K562 (cell line): ENCODE data around the gene MTHFSD. TPM values are rescaled to one million over a fixed set of nuclear protein-coding genes. Genes with fewer than 3 reads are reported as not detected.

ENCODE experiments used
- ATAC-seq: fragments of 200-7000 bp; cut with Tn5 transposase; 3 replicates; pipeline ENCODE4 v1.9.1; 2020; ENCODE audit warnings: moderate library complexity
- BruUV-seq: library from RNA; stranded (reverse); fragments of 400-500 nt; replicated peaks from 2 replicates; lab custom pipeline; 2021; lab: Mats Ljungman, UMichigan
- CTCF ChIA-PET: fragments of 300-600 bp; formaldehyde crosslinking; extraction: SDS; loops from one replicate; lab custom pipeline; 2021; ENCODE audit warnings: low intra/inter-chr PET ratio; lab: Yijun Ruan, JAX
- POLR2A ChIA-PET: fragments of 300-600, 350-650 bp; sonication (Branson Sonifier 250); formaldehyde crosslinking; extraction: SDS; loops from one replicate; lab custom pipeline; 2021; ENCODE audit warnings: antibody characterized with exemption, inconsistent platforms; lab: Yijun Ruan, JAX
- DNase-seq, 4 experiments: peaks; one replicate each; pipeline versions ENCODE4 v3.0.0 to v3.0.0-alpha.2; 2011 to 2018; ENCODE audit warnings: low spot score in 3 of 4, mixed read lengths in 3 of 4; ENCODE audit errors: extremely low read depth in 1 of 4
- FAIRE-seq: peaks from 2 replicates; lab custom pipeline; 2011; peaks lifted over from hg19 to GRCh38; lab: Jason Lieb, UNC
- H2AFZ ChIP-seq: 2 replicates; pipeline ENCODE4 v1.6.0; 2011; ENCODE audit warnings: low read depth, low read length, control low read depth, inconsistent platforms
- H3K27ac ChIP-seq: fragments of 200-600 bp; 3 replicates; pipeline ENCODE4 v1.8.0; 2011; ENCODE audit warnings: low read depth, mild to moderate bottlenecking, control low read depth, inconsistent platforms, low read length, moderate library complexity, mixed read lengths; ENCODE audit errors: extremely low read depth
- H3K27me3 ChIP-seq, 2 experiments: fragments of 300-600 bp in 1 of 2; 2 replicates in 1 of 2; 3 replicates in 1 of 2; pipeline versions ENCODE4 v1.6.0 to v1.8.0; 2011; ENCODE audit warnings: inconsistent platforms in 2 of 2, low read length in 2 of 2, mild to moderate bottlenecking in 1 of 2, mixed read lengths in 1 of 2, moderate library complexity in 1 of 2; ENCODE audit not compliant: control insufficient read depth in 2 of 2, insufficient read depth in 2 of 2
- H3K36me3 ChIP-seq: fragments of 300-600 bp; 3 replicates; pipeline ENCODE4 v1.8.0; 2011; ENCODE audit warnings: mild to moderate bottlenecking, low read length, inconsistent platforms; ENCODE audit not compliant: control insufficient read depth, insufficient read depth
- H3K4me1 ChIP-seq, 2 experiments: fragments of 200-600 bp in 1 of 2; replicated peaks in 1 of 2; 2 replicates in 1 of 2; 3 replicates in 1 of 2; pipeline versions ENCODE4 v1.5.1 to v1.8.0; 2011; ENCODE audit warnings: inconsistent platforms in 2 of 2, low read length in 2 of 2, mild to moderate bottlenecking in 1 of 2, mixed read lengths in 1 of 2, moderate library complexity in 1 of 2; ENCODE audit not compliant: control insufficient read depth in 2 of 2, insufficient read depth in 2 of 2
- H3K4me2 ChIP-seq: 2 replicates; pipeline ENCODE4 v1.6.1; 2011; ENCODE audit warnings: low read length, control low read depth, inconsistent platforms, mixed read lengths; ENCODE audit not compliant: insufficient read depth
- H3K4me3 ChIP-seq: fragments of 200-600 bp; sonication (generic), shearing (Covaris generic); 2 replicates; pipeline ENCODE4 v1.5.1; 2016; ENCODE audit warnings: control low read depth, inconsistent platforms
- H3K79me2 ChIP-seq: fragments of 200-600 bp; 3 replicates; pipeline ENCODE4 v1.8.0; 2011; ENCODE audit warnings: low read length, inconsistent platforms; ENCODE audit not compliant: control insufficient read depth, insufficient read depth
- H3K9ac ChIP-seq, 2 experiments: 2 replicates each; pipeline versions ENCODE4 v1.6.0 to v1.6.1; 2011; ENCODE audit warnings: low read depth in 2 of 2, low read length in 2 of 2, control low read depth in 1 of 2, inconsistent platforms in 1 of 2, mild to moderate bottlenecking in 1 of 2, mixed read lengths in 1 of 2; ENCODE audit not compliant: insufficient read depth in 1 of 2
- H3K9me1 ChIP-seq: one replicate; pipeline ENCODE4 v1.6.0; 2011; ENCODE audit warnings: inconsistent platforms, mild to moderate bottlenecking, low read length, moderate library complexity; ENCODE audit not compliant: control insufficient read depth, insufficient read depth
- H3K9me3 ChIP-seq: replicated peaks from 2 replicates; pipeline ENCODE4 v1.5.1; 2011; ENCODE audit warnings: low read depth, low read length, inconsistent platforms; ENCODE audit not compliant: control insufficient read depth, insufficient read depth
- H4K20me1 ChIP-seq: replicated peaks from 2 replicates; pipeline ENCODE4 v1.6.1; 2011; ENCODE audit warnings: low read length, inconsistent platforms, mixed read lengths; ENCODE audit not compliant: control insufficient read depth, insufficient read depth
- BRD4 ChIP-seq: fragments of 200-600 bp; sonication (generic); IDR thresholded peaks from 2 replicates; pipeline ENCODE4 v1.6.1; 2017; ENCODE audit warnings: inconsistent platforms
- E2F6 ChIP-seq, 2 experiments: IDR thresholded peaks; 2 replicates each; pipeline ENCODE4 v1.6.1; 2011; ENCODE audit warnings: borderline replicate concordance in 1 of 2, control low read depth in 1 of 2, low read depth in 1 of 2, low read length in 1 of 2, mild to moderate bottlenecking in 1 of 2, mixed read lengths in 1 of 2, moderate library complexity in 1 of 2; ENCODE audit not compliant: insufficient read depth in 1 of 2, insufficient read length in 1 of 2, poor library complexity in 1 of 2, severe bottlenecking in 1 of 2; ENCODE audit errors: extremely low read depth in 1 of 2
- EGR1 ChIP-seq: fragments of 450-650 bp; conservative IDR thresholded peaks from 2 replicates; pipeline ENCODE4 v1.6.1; 2017; ENCODE audit warnings: mild to moderate bottlenecking
- ELK1 ChIP-seq: sonication (generic); formaldehyde crosslinking; IDR thresholded peaks from 2 replicates; pipeline ENCODE4 v1.8.1; 2022; ENCODE audit warnings: missing genetic modification reagents
- FOXA3 ChIP-seq, 2 experiments: fragments of 450-650 bp in 1 of 2; sonication (generic) in 1 of 2; formaldehyde crosslinking; IDR thresholded peaks in 1 of 2; conservative IDR thresholded peaks in 1 of 2; 2 replicates each; pipeline versions ENCODE4 v1.4.0 to v1.8.0; 2020 to 2022; ENCODE audit warnings: mild to moderate bottlenecking in 2 of 2, missing genetic modification reagents in 1 of 2
- GABPB1 ChIP-seq: sonication (generic); formaldehyde crosslinking; IDR thresholded peaks from 2 replicates; pipeline ENCODE4 v1.8.0; 2022; ENCODE audit warnings: mild to moderate bottlenecking, missing genetic modification reagents
- GTF2E2 ChIP-seq: fragments of 200-800 bp; sonication (Bioruptor generic); IDR thresholded peaks from 2 replicates; pipeline ENCODE4 v1.6.1; 2016; ENCODE audit warnings: missing genetic modification characterization, missing compliant biosample characterization
- HIVEP1 ChIP-seq: fragments of 250-450 bp; sonication (Bioruptor Pico); IDR thresholded peaks from 2 replicates; pipeline ENCODE4 v1.4.0; 2020; ENCODE audit warnings: mild to moderate bottlenecking
- SMARCE1 ChIP-seq: fragments of 450-650 bp; IDR thresholded peaks from 2 replicates; pipeline ENCODE4 v1.7.1; 2016; ENCODE audit warnings: mild to moderate bottlenecking
- SNAPC5 ChIP-seq: fragments of 250-450 bp; sonication (Bioruptor Pico); IDR thresholded peaks from 2 replicates; pipeline ENCODE4 v1.8.0; 2021; ENCODE audit warnings: moderate library complexity, mild to moderate bottlenecking, inconsistent platforms
- TGIF2 ChIP-seq: sonication (generic); formaldehyde crosslinking; IDR thresholded peaks from 2 replicates; pipeline ENCODE4 v1.8.1; 2022; ENCODE audit warnings: mild to moderate bottlenecking, missing genetic modification reagents, moderate library complexity
- ZNF431 ChIP-seq: sonication (generic); formaldehyde crosslinking; IDR thresholded peaks from 2 replicates; pipeline ENCODE4 v1.8.0; 2022; ENCODE audit warnings: mild to moderate bottlenecking, missing genetic modification reagents
- ZNF77 ChIP-seq: fragments of 250-450 bp; sonication (Bioruptor Pico); IDR thresholded peaks from 2 replicates; pipeline ENCODE4 v1.5.0; 2020
- WGBS: fragments of 100-300 bp; shearing (Covaris generic); methylation state at CpG from one replicate; pipeline ENCODE4 v1.1.6; 2016; ENCODE audit warnings: low coverage, mixed read lengths; ENCODE audit not compliant: insufficient coverage; ENCODE audit errors: missing lambda C conversion rate; 5-methylcytosine and 5-hydroxymethylcytosine counted together
- in situ Hi-C: fragments of 300-500 bp; cut with MboI; formaldehyde crosslinking; loops from 4 replicates; pipeline ENCODE4 v1.15.0; 2018; ENCODE audit warnings: inconsistent platforms, mixed read lengths
- intact Hi-C: fragments of 100-400 bp; cut with micrococcal nuclease; formaldehyde crosslinking; loops from 2 replicates; pipeline ENCODE4 v1.14.2; 2022
- polyA plus RNA-seq, 8 experiments: library from polyadenylated mRNA; depleted of rRNA in 4 of 8; stranded (reverse) in 5 of 8; unstranded in 3 of 8; fragments of >200 nt; fragmentation: Nextera tagmentation in 2 of 8; fragmentation: Illumina TruSeq in 1 of 8; extraction: Ambion mirVana in 2 of 8; extraction: Trizol in 1 of 8; gene quantifications; 2 replicates each; pipeline versions ENCODE4 v1.2.1 to v1.2.3, GENCODE V29; 2011 to 2014; ENCODE audit warnings: inconsistent platforms in 1 of 8, missing spikeins in 1 of 8
- total RNA-seq, 7 experiments: library from RNA; depleted of rRNA in 6 of 7; stranded (reverse); fragments of >200 nt in 6 of 7; fragmentation: Illumina TruSeq in 2 of 7; extraction: Trizol in 2 of 7; gene quantifications; 2 replicates each; pipeline versions ENCODE4 v1.2.1 to v1.2.3, GENCODE V29; 2011 to 2021; ENCODE audit warnings: low replicate concordance in 1 of 7
- TF ChIP-seq, protein P1 (sequence below): sonication (generic); formaldehyde crosslinking; IDR thresholded peaks from 2 replicates; pipeline ENCODE4 v1.5.0; 2020; ENCODE audit warnings: missing genetic modification reagents
- TF ChIP-seq, protein P2 (sequence below): sonication (generic); formaldehyde crosslinking; IDR thresholded peaks from 2 replicates; pipeline ENCODE4 v1.9.0; 2022; ENCODE audit warnings: mild to moderate bottlenecking, missing genetic modification reagents

Gene MTHFSD
- total and polyA plus RNA-seq, 9 of the 15 experiments (the other 6 are each of a cell fraction or from before 2014, with no cell fraction given) = 3.2 to 20.2 (median 12.0) TPM

- TF ChIP-seq ZNF77 (no peak), FOXA3 (CRISPR knock-in tag; conservative IDR thresholded peaks at IDR 0.05 in 1 of 2, IDR thresholded peaks at IDR 0.05 in 1 of 2) (no peak), E2F6 (IDR thresholded peaks at IDR 0.05; ENCODE audit: borderline replicate concordance in 1 of 2, extremely low read depth in 1 of 2, insufficient read depth in 1 of 2, insufficient read length in 1 of 2, low read depth in 1 of 2, low read length in 1 of 2, poor library complexity in 1 of 2, severe bottlenecking in 1 of 2) (peak in 1 of 2 experiments; percentile 46), HIVEP1 (CRISPR knock-in tag) (no peak), TGIF2 (CRISPR knock-in tag) (0 out of 2 replicates have a peak, but pooled peaks have one; percentile 36), BRD4 (0 out of 2 replicates have a peak, but pooled peaks have one; percentile 1), SMARCE1 (no peak), EGR1 (no peak), ZNF431 (peak; percentile 63; the same call in 1 of the 2 replicates), GABPB1 (CRISPR knock-in tag) (0 out of 2 replicates have a peak, but pooled peaks have one; percentile 18), GTF2E2 (tag) (0 out of 2 replicates have a peak, but pooled peaks have one; percentile 32), ELK1 (CRISPR knock-in tag) (no peak), SNAPC5 (CRISPR knock-in tag) (no peak)
- TF ChIP-seq, protein P1, sequence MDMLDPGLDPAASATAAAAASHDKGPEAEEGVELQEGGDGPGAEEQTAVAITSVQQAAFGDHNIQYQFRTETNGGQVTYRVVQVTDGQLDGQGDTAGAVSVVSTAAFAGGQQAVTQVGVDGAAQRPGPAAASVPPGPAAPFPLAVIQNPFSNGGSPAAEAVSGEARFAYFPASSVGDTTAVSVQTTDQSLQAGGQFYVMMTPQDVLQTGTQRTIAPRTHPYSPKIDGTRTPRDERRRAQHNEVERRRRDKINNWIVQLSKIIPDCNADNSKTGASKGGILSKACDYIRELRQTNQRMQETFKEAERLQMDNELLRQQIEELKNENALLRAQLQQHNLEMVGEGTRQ (CRISPR knock-in tag) = no peak
- TF ChIP-seq, protein P2, sequence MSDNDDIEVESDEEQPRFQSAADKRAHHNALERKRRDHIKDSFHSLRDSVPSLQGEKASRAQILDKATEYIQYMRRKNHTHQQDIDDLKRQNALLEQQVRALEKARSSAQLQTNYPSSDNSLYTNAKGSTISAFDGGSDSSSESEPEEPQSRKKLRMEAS (CRISPR knock-in tag) = peak; percentile 41; the same call in 1 of the 2 replicates
- peak overlapping the region; percentile 93 to 94 for H3K9ac ChIP-seq
- POLR2A ChIA-PET = no interaction called here
- H2AFZ ChIP-seq = peak overlapping the region; percentile 95
- no peak for FAIRE-seq
- H3K4me1 ChIP-seq = peaks cover 0 to 18% of the 10 kb centered on the region in 2 experiments; a peak in 3 of 5 replicates
- H3K79me2 ChIP-seq = peaks cover 13% of the 10 kb centered on the region
- H3K27ac ChIP-seq = peak overlapping the region; percentile 85
- peak overlapping the region; percentile 91 for H3K4me3 ChIP-seq
- TSS peak; percentile 63 for BruUV-seq
- H3K36me3 ChIP-seq = peaks cover 16% of the 10 kb centered on the region; the same call in 1 of the 3 replicates
- peaks cover 12% of the 10 kb centered on the region in 2 experiments; a peak in 3 of 5 replicates for H3K27me3 ChIP-seq
- peak overlapping the region; percentile 99 for H3K4me2 ChIP-seq
- intact Hi-C loops = no loop called here
- 1% methylated on average over 9 of the region's 10 CpGs for WGBS
- no peak for DNase-seq
- CTCF ChIA-PET = no interaction called here
- no peaks in the 10 kb centered on the region for H4K20me1 ChIP-seq
- no peaks in the 10 kb centered on the region for H3K9me3 ChIP-seq
- in situ Hi-C loops = loop anchor here (25.0 kb wide), 1 partner anchor 1083 kb away; no protein-coding TSS in a partner anchor
- H3K9me1 ChIP-seq = no peaks in the 10 kb centered on the region
- ATAC-seq = peak; percentile 8; the same call in 1 of the 3 replicates
Measured at GRCh38 chr16:86554599-86554916, 477 bp downstream of the MTHFSD start.
